ENCODE results near the gene RASGEF1B. TPM values are rescaled to one million over a fixed set of nuclear protein-coding genes. Genes with fewer than 3 reads are reported as not detected.

The RASGEF1B gene
- total RNA-seq, 8 experiments from 2014 or later, result 2.1 to 65.9 (median 44.3) TPM

GRCh38 chr4:81399306-81400086 lies 72.2 kb downstream of the RASGEF1B start:
- H3K4me3 ChIP-seq, result no peak overlapping the region
- 24 to 100% (median 72%) methylated on average over 1 to 7 of the region's 7 CpGs; no CpG with 5 or more reads in 1 of the 10 experiments for WGBS, 10 experiments
- H3K27ac ChIP-seq, result no peak overlapping the region
- in situ Hi-C loops (cut with MboI; ENCODE audit: low pct_unique_long_range_greater_than_20kb in 2 of 9, low sequenced_read_pairs in 9 of 9, unreplicated experiment in 9 of 9), result loop anchor here in 5 of 9 experiments (10.0 to 25.0 kb wide), 4 partner anchors 813 to 875 kb away; no protein-coding TSS in a partner anchor
- peaks cover 0 to 5% of the 10 kb centered on the region in 2 donors for H3K4me1 ChIP-seq (replicated peaks in 1 of 2)
- peak in 6 of 8 experiments; percentile 17 to 79 (median 56) for ATAC-seq (replicated peaks in 6 of 8)

GRCh38 chr4:81398379-81398778 lies 73.3 kb downstream of the RASGEF1B start:
- in situ Hi-C loops (cut with MboI; ENCODE audit: low pct_unique_long_range_greater_than_20kb in 2 of 9, low sequenced_read_pairs in 9 of 9, unreplicated experiment in 9 of 9), result no loop called here
- 89 to 100% (median 92%) methylated on average over 1 to 4 of the region's 4 CpGs; no CpG with 5 or more reads in 5 of the 10 experiments for WGBS, 10 experiments

DNA sequence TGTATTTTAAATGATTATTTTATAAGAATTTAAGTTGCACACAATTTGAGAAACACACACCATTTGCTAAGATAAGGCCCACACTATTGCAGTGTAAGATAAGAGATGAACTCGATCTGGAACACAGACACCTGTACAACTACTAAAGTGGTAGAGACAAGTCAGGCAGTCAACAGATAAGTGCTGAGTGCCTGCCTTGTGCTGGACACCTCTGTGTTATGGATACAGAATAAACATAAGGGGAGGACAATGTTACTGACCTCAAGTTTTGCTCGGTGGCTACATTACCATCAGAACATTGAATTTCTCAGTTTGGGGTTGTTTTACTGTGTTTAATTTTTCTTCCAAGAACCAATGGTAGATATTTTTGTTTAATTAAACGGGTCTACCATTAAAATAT lies 74.1 kb downstream of the RASGEF1B start:
- no peak overlapping the region for H3K27ac ChIP-seq
- peaks cover 0 to 5% of the 10 kb centered on the region in 2 donors for H3K4me1 ChIP-seq (replicated peaks in 1 of 2)
- in situ Hi-C loops (cut with MboI; ENCODE audit: low pct_unique_long_range_greater_than_20kb in 2 of 9, low sequenced_read_pairs in 9 of 9, unreplicated experiment in 9 of 9), result no loop called here
- H3K4me3 ChIP-seq, result no peak overlapping the region
- no peak for ATAC-seq (replicated peaks in 6 of 8)
- 0 to 100% (median 71%) methylated on average over 1 to 3 of the region's 3 CpGs for WGBS, 10 experiments

More at GRCh38 chr4:81398379-81398778, 73.3 kb downstream of the RASGEF1B start:
- Histone ChIP-seq H3K4me1 (replicated peaks in 1 of 2) (peaks cover 0 to 5% of the 10 kb centered on the region in 2 donors), H3K4me3 (no peak overlapping the region), H3K27ac (no peak overlapping the region)
- ATAC-seq (replicated peaks in 6 of 8), result no peak

DNA sequence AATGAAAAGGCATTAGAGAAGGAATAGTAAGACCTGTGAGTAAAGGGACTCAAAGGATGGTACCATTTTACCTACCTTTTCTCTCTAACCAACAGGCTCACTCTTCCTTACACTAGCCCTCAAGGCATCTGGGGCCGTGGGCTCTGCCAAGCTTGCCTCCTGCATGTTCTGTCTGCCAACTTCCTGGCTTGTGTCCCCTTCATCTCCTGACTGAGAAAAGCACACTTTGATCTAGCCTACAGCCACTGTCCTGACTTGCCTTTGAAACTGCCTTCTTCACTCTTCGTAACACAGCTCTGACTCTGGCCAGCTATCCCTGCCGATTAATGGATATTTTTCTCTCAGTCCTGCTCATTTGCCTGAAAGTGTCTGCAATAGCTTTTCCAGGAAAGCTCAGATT lies 76.5 kb downstream of the RASGEF1B start:
- Histone ChIP-seq H3K27ac (no peak overlapping the region), H3K4me1 (replicated peaks in 1 of 2) (peaks cover 0 to 5% of the 10 kb centered on the region in 2 donors), H3K4me3 (no peak overlapping the region)
- WGBS, 10 experiments, result 53 to 94% (median 82%) methylated on average over 1 to 3 of the region's 3 CpGs; no CpG with 5 or more reads in 1 of the 10 experiments
- no peak for ATAC-seq (replicated peaks in 6 of 8)
- in situ Hi-C loops (cut with MboI; ENCODE audit: low pct_unique_long_range_greater_than_20kb in 2 of 9, low sequenced_read_pairs in 9 of 9, unreplicated experiment in 9 of 9), result no loop called here

- ATAC-seq (replicated peaks in 6 of 8), result no peak
- WGBS, 10 experiments, result 0 to 87% (median 69%) methylated on average over 1 to 3 of the region's 3 CpGs; no CpG with 5 or more reads in 2 of the 10 experiments
- in situ Hi-C loops (cut with MboI; ENCODE audit: low pct_unique_long_range_greater_than_20kb in 2 of 9, low sequenced_read_pairs in 9 of 9, unreplicated experiment in 9 of 9), result no loop called here
Measured at GRCh38 chr4:81392164-81392563, 79.5 kb downstream of the RASGEF1B start.

GRCh38 chr4:81389720-81390119 lies 82.0 kb downstream of the RASGEF1B start:
- Histone ChIP-seq H3K4me3 (no peak overlapping the region), H3K27ac (no peak overlapping the region), H3K4me1 (replicated peaks in 1 of 2) (no peaks in the 10 kb centered on the region)
- no peak for ATAC-seq (replicated peaks in 6 of 8)
- in situ Hi-C loops (cut with MboI; ENCODE audit: low pct_unique_long_range_greater_than_20kb in 2 of 9, low sequenced_read_pairs in 9 of 9, unreplicated experiment in 9 of 9), result no loop called here
- 77 to 100% (median 94%) methylated on average over 2 of the region's 2 CpGs; no CpG with 5 or more reads in 6 of the 10 experiments for WGBS, 10 experiments

More at GRCh38 chr4:81392164-81392563, 79.5 kb downstream of the RASGEF1B start:
- H3K4me3 ChIP-seq, result no peak overlapping the region
- H3K4me1 ChIP-seq (replicated peaks in 1 of 2), result peaks cover 0 to 5% of the 10 kb centered on the region in 2 donors
- H3K27ac ChIP-seq, result no peak overlapping the region

DNA sequence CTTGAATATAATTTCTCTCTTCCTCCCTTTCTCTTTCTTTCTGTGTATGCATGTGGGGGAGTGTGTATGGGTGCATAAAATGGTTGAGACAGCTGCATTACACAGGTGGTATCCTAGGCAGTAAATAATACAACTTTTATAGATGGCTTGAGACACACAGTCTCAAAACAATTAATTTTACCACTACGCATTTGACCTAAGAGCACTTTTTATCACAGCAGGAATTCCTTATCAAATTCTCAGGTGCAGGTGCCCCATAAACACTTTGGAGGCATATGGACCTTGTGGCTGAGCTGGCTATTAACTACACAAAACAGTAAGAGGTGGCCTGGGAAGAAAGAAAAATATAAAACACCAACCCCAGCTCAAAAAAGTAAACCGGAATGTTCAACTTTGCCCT lies 91.3 kb downstream of the RASGEF1B start:
- peaks cover 0 to 4% of the 10 kb centered on the region in 2 donors for H3K4me1 ChIP-seq (replicated peaks in 1 of 2)
- H3K27ac ChIP-seq, result no peak overlapping the region
- ATAC-seq (replicated peaks in 6 of 8), result no peak
- 42 to 100% (median 100%) methylated on average over 1 to 2 of the region's 2 CpGs; no CpG with 5 or more reads in 3 of the 10 experiments for WGBS, 10 experiments
- no peak overlapping the region for H3K4me3 ChIP-seq
- in situ Hi-C loops (cut with MboI; ENCODE audit: low pct_unique_long_range_greater_than_20kb in 2 of 9, low sequenced_read_pairs in 9 of 9, unreplicated experiment in 9 of 9), result no loop called here

- Histone ChIP-seq H3K4me1 (replicated peaks in 1 of 2) (peaks cover 0 to 4% of the 10 kb centered on the region in 2 donors), H3K27ac (no peak overlapping the region), H3K4me3 (no peak overlapping the region)
- in situ Hi-C loops (cut with MboI; ENCODE audit: low pct_unique_long_range_greater_than_20kb in 2 of 9, low sequenced_read_pairs in 9 of 9, unreplicated experiment in 9 of 9), result no loop called here
- WGBS, 10 experiments, result 0 to 100% (median 100%) methylated on average over 1 of the region's 1 CpG; no CpG with 5 or more reads in 1 of the 10 experiments
- peak in 2 of 8 experiments; percentile 36 to 59 for ATAC-seq (replicated peaks in 6 of 8)
Measured at GRCh38 chr4:81378386-81378785, 93.3 kb downstream of the RASGEF1B start.

- 0 to 100% (median 67%) methylated on average over 1 of the region's 1 CpG; no CpG with 5 or more reads in 5 of the 10 experiments for WGBS, 10 experiments
- no peak overlapping the region for H3K4me3 ChIP-seq
- in situ Hi-C loops (cut with MboI; ENCODE audit: low pct_unique_long_range_greater_than_20kb in 2 of 9, low sequenced_read_pairs in 9 of 9, unreplicated experiment in 9 of 9), result no loop called here
Measured at GRCh38 chr4:81377191-81377590, 94.5 kb downstream of the RASGEF1B start.

GRCh38 chr4:81376720-81377119 lies 95.0 kb downstream of the RASGEF1B start:
- in situ Hi-C loops (cut with MboI; ENCODE audit: low pct_unique_long_range_greater_than_20kb in 2 of 9, low sequenced_read_pairs in 9 of 9, unreplicated experiment in 9 of 9), result no loop called here
- peaks cover 0 to 4% of the 10 kb centered on the region in 2 donors for H3K4me1 ChIP-seq (replicated peaks in 1 of 2)
- no peak overlapping the region for H3K27ac ChIP-seq
- no peak for ATAC-seq (replicated peaks in 6 of 8)
- H3K4me3 ChIP-seq, result no peak overlapping the region
- WGBS, 10 experiments, result 42 to 100% (median 100%) methylated on average over 1 to 2 of the region's 2 CpGs; no CpG with 5 or more reads in 3 of the 10 experiments

More at GRCh38 chr4:81377191-81377590, 94.5 kb downstream of the RASGEF1B start:
- Histone ChIP-seq H3K4me1 (replicated peaks in 1 of 2) (peaks cover 0 to 4% of the 10 kb centered on the region in 2 donors), H3K27ac (no peak overlapping the region)
- ATAC-seq (replicated peaks in 6 of 8), result no peak
